Mesenchymal stem cell (in vitro differentiated cells and primary cell): ENCODE results near the gene GJD3.
"Not testable (repeated sequence)": the region's sequence is repeated elsewhere in the genome, so short reads cannot be mapped to it uniquely, and the experiment has no call there.

Source experiments
- DNase-seq: peaks from one replicate; pipeline ENCODE4 v3.0.0-alpha.2; 2013
- H2AFZ ChIP-seq: one replicate; pipeline ENCODE4 v1.6.1; 2013; ENCODE audit warnings: low read depth, mild to moderate bottlenecking, control low read depth, inconsistent platforms, low read length, moderate library complexity
- H2AK5ac ChIP-seq: 2 replicates; pipeline ENCODE4 v1.6.1; 2013; ENCODE audit warnings: low read length, moderate library complexity, mild to moderate bottlenecking, inconsistent platforms; ENCODE audit not compliant: severe bottlenecking
- H2BK120ac ChIP-seq: one replicate; pipeline ENCODE4 v1.6.1; 2013; ENCODE audit warnings: low read depth, mild to moderate bottlenecking, inconsistent platforms, low read length, moderate library complexity
- H2BK12ac ChIP-seq, 2 experiments: one replicate each; pipeline ENCODE4 v1.6.1; 2013; ENCODE audit warnings: inconsistent platforms in 2 of 2, low read length in 2 of 2, mild to moderate bottlenecking in 2 of 2, moderate library complexity in 2 of 2, control low read depth in 1 of 2
- H2BK15ac ChIP-seq: one replicate; pipeline ENCODE4 v1.6.1; 2013; ENCODE audit warnings: mild to moderate bottlenecking, low read depth, inconsistent platforms; ENCODE audit not compliant: poor library complexity, severe bottlenecking
- H2BK5ac ChIP-seq: 2 replicates; pipeline ENCODE4 v1.6.1; 2013; ENCODE audit warnings: low read depth, mild to moderate bottlenecking, low read length, control low read depth, inconsistent platforms; ENCODE audit not compliant: poor library complexity, severe bottlenecking
- H3K14ac ChIP-seq, 2 experiments: one replicate each; pipeline ENCODE4 v1.6.1; 2013; ENCODE audit warnings: inconsistent platforms in 2 of 2, low read length in 2 of 2, control low read depth in 1 of 2, mild to moderate bottlenecking in 1 of 2, moderate library complexity in 1 of 2
- H3K18ac ChIP-seq, 2 experiments: one replicate each; pipeline ENCODE4 v1.6.1; 2013; ENCODE audit warnings: inconsistent platforms in 2 of 2, low read length in 2 of 2, control low read depth in 1 of 2, low read depth in 1 of 2, mild to moderate bottlenecking in 1 of 2
- H3K23ac ChIP-seq, 2 experiments: one replicate each; pipeline ENCODE4 v1.6.1; 2013; ENCODE audit warnings: inconsistent platforms in 2 of 2, low read length in 2 of 2, mild to moderate bottlenecking in 2 of 2, moderate library complexity in 2 of 2, control low read depth in 1 of 2
- H3K27ac ChIP-seq: 2 replicates; pipeline ENCODE4 v1.5.1; 2013; ENCODE audit warnings: mild to moderate bottlenecking, moderate library complexity, low read length, control low read depth, inconsistent platforms; ENCODE audit not compliant: poor library complexity, severe bottlenecking
- H3K27me3 ChIP-seq, 2 experiments: 2 replicates each; pipeline versions ENCODE4 v1.6.1 to v1.7.0; 2013; ENCODE audit warnings: low read length in 2 of 2, mild to moderate bottlenecking in 2 of 2, moderate library complexity in 2 of 2, control low read depth in 1 of 2, inconsistent platforms in 1 of 2; ENCODE audit not compliant: control insufficient read depth in 1 of 2, insufficient read depth in 1 of 2
- H3K36me3 ChIP-seq, 2 experiments: 2 replicates each; pipeline versions ENCODE4 v1.6.1 to v1.7.0; 2013; ENCODE audit warnings: low read length in 2 of 2, control low read depth in 1 of 2, inconsistent platforms in 1 of 2, low read depth in 1 of 2, mild to moderate bottlenecking in 1 of 2; ENCODE audit not compliant: insufficient read depth in 2 of 2, control insufficient read depth in 1 of 2
- H3K4ac ChIP-seq, 2 experiments: one replicate each; pipeline ENCODE4 v1.6.1; 2013; ENCODE audit warnings: inconsistent platforms in 2 of 2, low read length in 2 of 2, mild to moderate bottlenecking in 2 of 2, moderate library complexity in 2 of 2, control low read depth in 1 of 2, low read depth in 1 of 2
- H3K4me1 ChIP-seq: 2 replicates; pipeline ENCODE4 v1.6.1; 2013; ENCODE audit warnings: low read depth, low read length, control low read depth; ENCODE audit not compliant: control insufficient read depth, insufficient read depth
- H3K4me2 ChIP-seq: 2 replicates; pipeline ENCODE4 v1.6.1; 2013; ENCODE audit warnings: low read length, mild to moderate bottlenecking, inconsistent platforms; ENCODE audit not compliant: poor library complexity, severe bottlenecking
- H3K4me3 ChIP-seq, 2 experiments: 2 replicates each; pipeline versions ENCODE4 v1.5.1 to v1.7.0; 2013; ENCODE audit warnings: low read length in 2 of 2, mild to moderate bottlenecking in 2 of 2, control low read depth in 1 of 2, low read depth in 1 of 2; ENCODE audit not compliant: insufficient read depth in 1 of 2
- H3K79me1 ChIP-seq: replicated peaks from 2 replicates; pipeline ENCODE4 v1.6.1; 2013; ENCODE audit warnings: mild to moderate bottlenecking, control low read depth, low read length, inconsistent platforms; ENCODE audit not compliant: poor library complexity, severe bottlenecking
- H3K9ac ChIP-seq: 2 replicates; pipeline ENCODE4 v1.7.0; 2013; ENCODE audit warnings: mild to moderate bottlenecking, low read length, moderate library complexity
- H3K9me3 ChIP-seq: 2 replicates; pipeline ENCODE4 v1.7.0; 2013; ENCODE audit warnings: mild to moderate bottlenecking, low read length; ENCODE audit not compliant: control insufficient read depth
- H4K8ac ChIP-seq: one replicate; pipeline ENCODE4 v1.6.1; 2013; ENCODE audit warnings: inconsistent platforms, mild to moderate bottlenecking, low read length, moderate library complexity
- H4K91ac ChIP-seq: one replicate; pipeline ENCODE4 v1.6.1; 2013; ENCODE audit warnings: mild to moderate bottlenecking, low read length, inconsistent platforms
- WGBS: methylation state at CpG from one replicate; pipeline ENCODE4 v1.1.7; 2013; ENCODE audit warnings: mixed read lengths; 5-methylcytosine and 5-hydroxymethylcytosine counted together

Gene GJD3

DNA sequence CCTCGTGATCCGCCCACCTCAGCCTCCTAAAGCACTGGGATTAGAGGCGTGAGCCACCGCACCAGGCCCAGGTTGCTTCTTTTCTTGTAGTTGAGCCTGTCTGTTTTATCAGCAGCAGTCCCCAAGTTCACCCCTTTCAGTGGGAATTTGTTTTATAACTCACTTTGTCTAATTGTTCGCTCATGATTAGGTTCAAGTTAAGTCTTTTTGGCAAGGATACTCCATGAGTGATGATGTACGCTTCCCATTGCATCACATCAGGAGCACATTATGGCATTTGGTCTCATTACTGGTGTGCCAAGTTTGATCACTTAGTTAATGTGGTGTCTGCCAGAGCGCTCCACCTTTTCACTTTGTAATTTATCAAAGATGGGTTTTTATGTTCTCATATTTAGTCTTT is 14.4 kb upstream of the GJD3 start:
- H3K36me3 ChIP-seq, result no peaks in the 10 kb centered on the region
- no peak overlapping the region for H3K4me3 ChIP-seq
- no peak overlapping the region for H4K91ac ChIP-seq
- no peaks in the 10 kb centered on the region for H3K79me1 ChIP-seq
- no peak overlapping the region for H2BK5ac ChIP-seq
- peaks cover 2% of the 10 kb centered on the region for H3K4me1 ChIP-seq
- no peak for DNase-seq
- H3K4ac ChIP-seq, result no peak overlapping the region
- no peak overlapping the region for H3K23ac ChIP-seq
- H3K4me2 ChIP-seq, result no peak overlapping the region
- no peak overlapping the region for H2BK120ac ChIP-seq
- no peak overlapping the region for H2BK12ac ChIP-seq
- 92% methylated on average over 6 of the region's 7 CpGs for WGBS
- no peak overlapping the region for H3K18ac ChIP-seq
- no peaks in the 10 kb centered on the region for H3K9me3 ChIP-seq
- H2AFZ ChIP-seq, result no peak overlapping the region
- no peak overlapping the region for H4K8ac ChIP-seq
- H3K27ac ChIP-seq, result no peak overlapping the region
- H2AK5ac ChIP-seq, result no peak overlapping the region
- H3K14ac ChIP-seq, result no peak overlapping the region
- H2BK15ac ChIP-seq, result no peak overlapping the region
- no peak overlapping the region for H3K9ac ChIP-seq
- peaks cover 0 to 4% of the 10 kb centered on the region in 2 experiments for H3K27me3 ChIP-seq

DNA sequence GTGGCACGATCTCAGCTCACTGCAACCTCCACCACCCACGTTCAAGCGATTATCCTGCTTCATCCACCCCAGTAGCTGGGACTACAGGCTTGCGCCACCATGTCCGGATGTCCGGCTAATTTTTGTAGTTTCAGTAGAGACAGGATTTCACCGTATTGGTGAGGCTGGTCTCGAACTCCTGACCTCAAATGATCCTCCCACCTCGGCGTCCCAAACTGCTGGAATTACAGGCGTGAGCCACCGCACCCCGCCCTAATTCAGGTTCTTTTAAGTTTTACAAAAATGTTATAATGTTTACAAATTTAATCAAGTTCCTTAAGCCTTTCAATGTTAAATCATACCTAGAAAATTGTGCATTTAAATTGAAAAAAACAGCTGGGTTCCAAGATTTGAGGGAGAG is 13.3 kb upstream of the GJD3 start:
- Histone ChIP-seq H3K27ac (no peak overlapping the region), H3K27me3 (peaks cover 0 to 4% of the 10 kb centered on the region in 2 experiments), H4K8ac (no peak overlapping the region), H3K4ac (no peak overlapping the region), H2BK12ac (no peak overlapping the region), H3K9ac (no peak overlapping the region), H3K4me3 (no peak overlapping the region), H3K79me1 (no peaks in the 10 kb centered on the region), H2BK15ac (no peak overlapping the region), H3K23ac (no peak overlapping the region), H2AK5ac (no peak overlapping the region), H3K14ac (no peak overlapping the region), H4K91ac (no peak overlapping the region), H3K4me2 (no peak overlapping the region), H2BK120ac (no peak overlapping the region), H3K36me3 (no peaks in the 10 kb centered on the region), H3K9me3 (no peaks in the 10 kb centered on the region), H3K18ac (no peak overlapping the region), H3K4me1 (peaks cover 2% of the 10 kb centered on the region), H2AFZ (no peak overlapping the region), H2BK5ac (no peak overlapping the region)
- DNase-seq, result no peak
- 92% methylated on average over 7 of the region's 13 CpGs for WGBS

DNA sequence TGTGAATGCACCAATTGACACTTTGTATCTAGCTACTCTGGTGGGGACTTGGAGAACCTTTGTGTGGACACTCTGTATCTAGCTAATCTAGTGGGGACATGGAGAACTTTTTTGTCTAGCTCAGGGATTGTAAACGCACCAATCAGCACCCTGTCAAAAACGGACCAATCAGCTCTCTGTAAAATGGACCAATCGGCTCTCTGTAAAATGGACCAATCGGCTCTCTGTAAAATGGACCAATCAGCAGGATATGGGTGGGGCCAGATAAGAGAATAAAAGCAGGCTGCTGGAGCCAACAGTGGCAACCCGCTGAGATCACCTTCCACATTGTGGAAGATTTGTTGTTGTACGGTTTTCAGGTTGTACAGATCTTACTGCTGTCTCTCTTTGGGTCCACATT is 12.0 kb upstream of the GJD3 start:
- not testable (repeated sequence) for H2BK12ac ChIP-seq, H3K27me3 ChIP-seq, H3K9ac ChIP-seq, H3K4ac ChIP-seq, H4K8ac ChIP-seq, H3K27ac ChIP-seq, H2BK5ac ChIP-seq, H2BK15ac ChIP-seq, H3K4me1 ChIP-seq, H2BK120ac ChIP-seq, H2AK5ac ChIP-seq, H3K18ac ChIP-seq, H3K23ac ChIP-seq, H3K79me1 ChIP-seq, H3K4me2 ChIP-seq, H4K91ac ChIP-seq, DNase-seq, H3K36me3 ChIP-seq, H3K9me3 ChIP-seq, H3K14ac ChIP-seq, H3K4me3 ChIP-seq, H2AFZ ChIP-seq
- 94% methylated on average over 6 of the region's 6 CpGs for WGBS

DNA sequence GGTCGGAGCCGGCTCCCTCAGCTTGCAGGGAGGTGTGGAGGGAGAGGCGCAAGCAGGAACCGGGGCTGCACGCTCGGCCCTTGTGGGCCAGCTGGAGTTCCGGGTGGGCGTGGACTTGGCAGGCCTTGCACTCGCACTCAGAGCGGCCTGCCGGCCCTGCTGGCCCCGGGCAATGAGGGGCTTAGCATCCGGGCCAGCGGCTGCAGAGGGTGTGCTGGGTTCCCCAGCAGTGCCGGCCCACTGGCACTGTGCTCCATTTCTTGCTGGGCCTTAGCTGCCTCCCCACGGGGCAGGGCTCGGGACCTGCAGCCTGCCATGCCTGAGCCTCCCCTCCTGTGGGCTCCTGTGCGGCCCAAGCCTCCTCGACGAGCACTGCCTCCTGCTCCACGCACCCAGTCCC is 11.2 kb upstream of the GJD3 start:
- not testable (repeated sequence) for H3K23ac ChIP-seq, H3K4me1 ChIP-seq, H3K4me2 ChIP-seq, H3K27me3 ChIP-seq, DNase-seq, H3K18ac ChIP-seq, H3K14ac ChIP-seq, H2BK12ac ChIP-seq, H4K91ac ChIP-seq, H2BK120ac ChIP-seq, H3K4me3 ChIP-seq, H2AK5ac ChIP-seq, H3K9me3 ChIP-seq, H3K36me3 ChIP-seq, H2BK5ac ChIP-seq, H3K27ac ChIP-seq, H2AFZ ChIP-seq, H3K4ac ChIP-seq, H2BK15ac ChIP-seq, H4K8ac ChIP-seq, H3K79me1 ChIP-seq, H3K9ac ChIP-seq
- 91% methylated on average over 21 of the region's 21 CpGs for WGBS
